BJ (cell line): Measurements from ENCODE around the gene SASS6. TPM values are rescaled to one million over a fixed set of nuclear protein-coding genes. Genes with fewer than 3 reads are reported as not detected.

Experiments used
- CTCF ChIA-PET: fragments of 350-600 bp; formaldehyde crosslinking; extraction: SDS; loops from one replicate; lab custom pipeline; 2021; ENCODE audit warnings: antibody characterized with exemption, inconsistent platforms; lab: Yijun Ruan, JAX
- POLR2A ChIA-PET: fragments of 300-600 bp; sonication (Branson Sonifier 250); formaldehyde crosslinking; extraction: SDS; loops from one replicate; lab custom pipeline; 2021; ENCODE audit warnings: antibody characterized with exemption; lab: Charles Lee
- DNase-seq: peaks from one replicate; pipeline ENCODE4 v3.0.0-alpha.2; 2011; ENCODE audit warnings: low read depth
- H3K27me3 ChIP-seq: 2 replicates; pipeline ENCODE4 v1.6.0; 2011; ENCODE audit warnings: low read length; ENCODE audit not compliant: control insufficient read depth, insufficient read depth
- H3K36me3 ChIP-seq: 2 replicates; pipeline ENCODE4 v1.5.1; 2011; ENCODE audit warnings: low read length; ENCODE audit not compliant: control insufficient read depth, insufficient read depth
- H3K4me3 ChIP-seq: 2 replicates; pipeline ENCODE4 v1.5.1; 2011; ENCODE audit warnings: low read depth, mild to moderate bottlenecking, control low read depth, low read length
- CTCF ChIP-seq: IDR thresholded peaks from 2 replicates; pipeline ENCODE4 v1.5.1; 2011; ENCODE audit warnings: low read depth, mild to moderate bottlenecking, control low read depth, inconsistent platforms, low read length, moderate library complexity; ENCODE audit not compliant: insufficient read depth
- polyA plus RNA-seq: library from polyadenylated mRNA; depleted of rRNA; stranded (reverse); fragments of >200 nt; gene quantifications from 2 replicates; pipeline ENCODE4 v1.2.3, GENCODE V29; 2011

SASS6 gene
- polyA plus RNA-seq, 1 experiment: 0.72 TPM

- CTCF ChIA-PET: no interaction called here
- H3K4me3 ChIP-seq: no peak overlapping the region
- no peak for TF ChIP-seq CTCF
- POLR2A ChIA-PET: no interaction called here
- 0 out of 2 replicates have a peak, but pooled peaks cover 2% of the 10 kb centered on the region for H3K36me3 ChIP-seq
- no peaks in the 10 kb centered on the region for H3K27me3 ChIP-seq
- DNase-seq: peak; percentile 90
These were observed 10.6 kb downstream of the SASS6 start for GRCh38 chr1:100122177-100122576.

DNA sequence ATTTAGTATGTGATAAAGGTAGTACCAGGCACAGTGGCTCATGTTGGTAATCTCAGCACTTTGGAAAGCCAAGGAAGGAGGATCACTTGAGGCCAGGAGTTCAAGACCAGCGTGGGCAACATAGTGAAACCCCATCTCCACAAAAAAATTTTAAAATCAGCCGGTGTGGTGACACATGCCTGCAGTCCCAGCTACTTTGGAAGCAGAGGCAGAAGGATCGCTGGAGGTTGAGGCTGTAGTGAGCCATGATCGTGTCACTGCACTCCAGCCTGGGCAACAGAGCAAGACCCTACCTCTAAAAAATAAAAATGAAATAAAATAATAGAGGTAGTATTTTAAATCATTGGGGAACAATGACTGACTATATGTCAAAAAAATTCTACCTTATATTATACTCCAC, 17.2 kb downstream of the SASS6 start:
- POLR2A ChIA-PET: no interaction called here
- Histone ChIP-seq H3K27me3 (no peaks in the 10 kb centered on the region), H3K36me3 (0 out of 2 replicates have a peak, but pooled peaks cover 2% of the 10 kb centered on the region), H3K4me3 (no peak overlapping the region)
- CTCF ChIA-PET: no interaction called here
- no peak for TF ChIP-seq CTCF
- no peak for DNase-seq

DNA sequence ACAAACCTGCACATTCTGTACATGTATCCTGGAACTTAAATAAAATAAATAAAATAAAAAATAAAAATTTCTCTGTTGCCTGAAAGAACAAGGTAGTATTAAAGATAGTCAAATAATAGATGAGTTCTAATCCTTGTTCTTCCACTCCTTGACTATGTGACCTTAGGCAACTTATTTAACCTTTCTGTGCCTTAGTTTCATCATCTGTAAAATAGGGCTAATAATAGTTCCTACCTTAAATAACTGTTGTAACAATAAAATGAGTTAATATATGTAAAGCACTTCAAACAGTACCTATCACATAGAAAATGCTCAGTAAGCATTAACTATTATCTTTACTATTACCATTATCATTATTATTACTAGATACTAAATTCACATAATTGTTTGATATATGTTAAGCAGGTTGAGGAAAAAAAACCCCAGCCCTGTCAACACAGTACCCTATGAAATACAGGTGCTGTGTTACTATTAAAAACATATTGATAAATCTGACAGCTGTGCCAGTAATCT, 23.1 kb downstream of the SASS6 start:
- H3K4me3 ChIP-seq: no peak overlapping the region
- no peak for DNase-seq
- no peaks in the 10 kb centered on the region for H3K27me3 ChIP-seq
- TF ChIP-seq CTCF: no peak
- ChIA-PET CTCF (no interaction called here), POLR2A (no interaction called here)
- peaks cover 1% of the 10 kb centered on the region; the same call in 1 of the 2 replicates for H3K36me3 ChIP-seq

- Histone ChIP-seq H3K36me3 (peaks cover 1% of the 10 kb centered on the region; the same call in 1 of the 2 replicates), H3K4me3 (no peak overlapping the region), H3K27me3 (no peaks in the 10 kb centered on the region)
- no peak for TF ChIP-seq CTCF
- POLR2A ChIA-PET: interaction anchor here (0.7 kb wide), 1 partner anchor 298 kb away, joined by 3 read pairs; no protein-coding TSS in a partner anchor
- no peak for DNase-seq
- CTCF ChIA-PET: no interaction called here
These were observed 25.0 kb downstream of the SASS6 start for GRCh38 chr1:100107696-100108095.

DNA sequence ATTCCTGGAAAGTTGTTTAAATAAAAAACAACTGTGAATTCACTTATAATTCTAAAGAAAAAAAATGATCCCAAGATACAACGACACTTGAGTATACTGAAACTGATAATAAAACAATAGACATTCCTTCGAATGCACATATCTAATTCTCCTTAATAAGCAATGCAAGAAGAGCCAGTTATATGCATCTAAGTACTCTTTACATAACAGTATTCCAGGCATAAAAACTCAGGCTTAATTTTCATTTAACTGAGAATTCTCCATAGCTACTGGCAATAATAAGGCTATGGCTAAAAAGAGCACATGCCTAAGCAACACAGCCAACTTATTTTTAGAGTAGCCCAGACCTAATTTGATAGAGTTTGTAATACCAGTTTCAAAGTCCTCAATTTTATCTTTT, 31.2 kb downstream of the SASS6 start:
- ChIA-PET POLR2A (no interaction called here), CTCF (no interaction called here)
- H3K4me3 ChIP-seq: no peak overlapping the region
- H3K27me3 ChIP-seq: no peaks in the 10 kb centered on the region
- TF ChIP-seq CTCF: no peak
- DNase-seq: no peak
- peaks cover under 1% of the 10 kb centered on the region; the same call in 1 of the 2 replicates for H3K36me3 ChIP-seq
